Measurements from ENCODE around the gene ATP5MC3.
A peak's percentile ranks its signal among the peaks of the same experiment; 100 is the strongest.

The ATP5MC3 gene

DNA sequence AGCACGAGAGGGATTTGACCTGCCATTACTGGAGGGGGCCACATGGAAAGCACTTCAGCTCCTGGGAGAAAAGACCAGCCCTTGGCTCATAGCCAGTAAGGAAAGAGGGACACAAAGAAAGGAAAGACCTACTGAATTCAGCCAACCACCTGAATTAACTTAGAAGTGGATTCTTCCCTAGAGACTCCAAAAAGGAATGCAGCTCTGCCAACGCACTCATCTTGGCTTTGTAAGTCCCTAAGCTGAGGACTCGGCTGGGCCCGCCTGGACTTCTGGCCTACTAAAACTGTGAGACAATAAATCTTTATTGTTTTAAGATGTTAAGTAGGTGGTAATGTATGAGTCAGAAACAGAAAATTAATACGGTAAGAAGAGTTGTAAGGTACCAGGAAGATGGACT lies 25.0 kb downstream of the ATP5MC3 start:
- Histone ChIP-seq H3K27ac (no peak overlapping the region), H3K36me3 (no peaks in the 10 kb centered on the region), H3K27me3 (no peaks in the 10 kb centered on the region), H3K4me3 (no peak overlapping the region), H3K4me1 (peaks cover 0 to 43% (median 8%) of the 10 kb centered on the region in 4 donors), H3K9me3 (no peaks in the 10 kb centered on the region)
- intact Hi-C loops (cut with DNase I; ENCODE audit: low total_unique reads), result no loop called here
- no peak for DNase-seq
- TF ChIP-seq, protein P1, sequence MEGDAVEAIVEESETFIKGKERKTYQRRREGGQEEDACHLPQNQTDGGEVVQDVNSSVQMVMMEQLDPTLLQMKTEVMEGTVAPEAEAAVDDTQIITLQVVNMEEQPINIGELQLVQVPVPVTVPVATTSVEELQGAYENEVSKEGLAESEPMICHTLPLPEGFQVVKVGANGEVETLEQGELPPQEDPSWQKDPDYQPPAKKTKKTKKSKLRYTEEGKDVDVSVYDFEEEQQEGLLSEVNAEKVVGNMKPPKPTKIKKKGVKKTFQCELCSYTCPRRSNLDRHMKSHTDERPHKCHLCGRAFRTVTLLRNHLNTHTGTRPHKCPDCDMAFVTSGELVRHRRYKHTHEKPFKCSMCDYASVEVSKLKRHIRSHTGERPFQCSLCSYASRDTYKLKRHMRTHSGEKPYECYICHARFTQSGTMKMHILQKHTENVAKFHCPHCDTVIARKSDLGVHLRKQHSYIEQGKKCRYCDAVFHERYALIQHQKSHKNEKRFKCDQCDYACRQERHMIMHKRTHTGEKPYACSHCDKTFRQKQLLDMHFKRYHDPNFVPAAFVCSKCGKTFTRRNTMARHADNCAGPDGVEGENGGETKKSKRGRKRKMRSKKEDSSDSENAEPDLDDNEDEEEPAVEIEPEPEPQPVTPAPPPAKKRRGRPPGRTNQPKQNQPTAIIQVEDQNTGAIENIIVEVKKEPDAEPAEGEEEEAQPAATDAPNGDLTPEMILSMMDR (IDR thresholded peaks at IDR 0.05), result no peak

DNA sequence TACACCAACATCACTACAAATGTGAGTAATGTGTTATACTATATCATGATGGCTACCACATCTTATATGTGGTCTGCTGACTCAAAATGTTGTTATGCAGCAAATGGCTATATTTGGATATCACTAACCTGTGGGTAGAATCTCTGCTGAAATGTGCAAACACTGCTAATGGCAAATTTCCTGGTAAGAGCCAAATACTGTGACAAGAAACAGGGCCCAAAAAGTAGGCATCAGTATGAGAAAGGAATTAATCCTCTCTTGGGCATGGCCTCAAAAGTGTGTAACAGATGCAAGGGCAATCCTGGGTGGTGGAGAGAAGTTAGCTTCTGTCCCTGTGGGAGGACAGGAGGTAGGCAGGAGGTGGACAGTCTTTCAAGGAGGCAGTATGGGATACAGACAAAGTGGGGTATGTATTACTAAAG lies 26.8 kb downstream of the ATP5MC3 start:
- DNase-seq, result no peak
- no peaks in the 10 kb centered on the region for H3K27me3 ChIP-seq
- no peaks in the 10 kb centered on the region for H3K9me3 ChIP-seq
- intact Hi-C loops (cut with DNase I; ENCODE audit: low total_unique reads), result no loop called here
- TF ChIP-seq, protein P1 (IDR thresholded peaks at IDR 0.05), result no peak
- no peak overlapping the region for H3K27ac ChIP-seq
- H3K4me1 ChIP-seq, result peaks cover 0 to 54% (median 5%) of the 10 kb centered on the region in 4 donors
- H3K4me3 ChIP-seq, result no peak overlapping the region
- no peaks in the 10 kb centered on the region for H3K36me3 ChIP-seq

DNA sequence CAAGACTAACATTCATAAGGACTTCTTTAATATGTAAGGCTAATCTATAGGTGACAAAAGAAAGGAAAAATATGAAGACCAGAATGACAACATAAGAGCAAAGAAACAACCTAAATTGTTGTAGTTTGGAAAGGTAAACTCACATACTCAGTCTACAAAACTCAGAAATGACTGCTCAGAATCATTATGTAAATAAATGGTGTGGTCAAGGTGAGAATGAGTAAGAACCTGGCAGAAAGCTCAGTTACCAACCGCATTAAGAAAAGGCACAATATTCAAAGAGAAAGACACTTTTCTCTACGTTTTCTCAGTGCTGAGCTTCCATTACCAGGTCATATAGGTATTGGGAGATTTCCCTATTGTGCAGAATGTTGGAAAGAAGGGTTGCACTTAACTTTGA lies 29.3 kb downstream of the ATP5MC3 start:
- H3K27ac ChIP-seq, result no peak overlapping the region
- intact Hi-C loops (cut with DNase I; ENCODE audit: low total_unique reads), result no loop called here
- H3K4me1 ChIP-seq, result peaks cover 0 to 74% (median 11%) of the 10 kb centered on the region in 4 donors
- H3K36me3 ChIP-seq, result no peaks in the 10 kb centered on the region
- no peaks in the 10 kb centered on the region for H3K9me3 ChIP-seq
- H3K4me3 ChIP-seq, result no peak overlapping the region
- TF ChIP-seq, protein P1 (IDR thresholded peaks at IDR 0.05), result no peak
- no peak for DNase-seq
- H3K27me3 ChIP-seq, result no peaks in the 10 kb centered on the region

DNA sequence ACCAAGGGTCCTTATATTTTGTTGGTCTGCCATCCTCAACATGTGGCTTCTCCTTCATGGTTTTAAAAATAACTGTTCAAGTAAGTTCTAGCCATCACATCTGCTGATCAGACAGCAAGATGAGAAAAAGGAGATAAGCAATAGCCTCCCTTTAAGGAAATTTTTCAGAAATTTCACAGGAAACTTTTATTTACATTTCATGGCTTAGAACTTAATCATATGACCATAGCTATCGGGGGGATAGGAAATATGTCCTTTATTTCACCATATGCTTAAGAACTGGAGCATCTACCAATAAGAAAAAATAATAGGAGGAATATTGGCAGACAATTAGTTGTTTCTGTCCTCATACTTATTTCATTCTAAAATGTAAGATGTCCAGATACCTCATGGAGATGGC lies 29.7 kb downstream of the ATP5MC3 start:
- Histone ChIP-seq H3K4me1 (peaks cover 0 to 77% (median 11%) of the 10 kb centered on the region in 4 donors), H3K27me3 (no peaks in the 10 kb centered on the region), H3K9me3 (no peaks in the 10 kb centered on the region), H3K36me3 (no peaks in the 10 kb centered on the region), H3K27ac (no peak overlapping the region), H3K4me3 (no peak overlapping the region)
- intact Hi-C loops (cut with DNase I; ENCODE audit: low total_unique reads), result no loop called here
- TF ChIP-seq, protein P1 (IDR thresholded peaks at IDR 0.05), result no peak
- DNase-seq, result no peak

DNA sequence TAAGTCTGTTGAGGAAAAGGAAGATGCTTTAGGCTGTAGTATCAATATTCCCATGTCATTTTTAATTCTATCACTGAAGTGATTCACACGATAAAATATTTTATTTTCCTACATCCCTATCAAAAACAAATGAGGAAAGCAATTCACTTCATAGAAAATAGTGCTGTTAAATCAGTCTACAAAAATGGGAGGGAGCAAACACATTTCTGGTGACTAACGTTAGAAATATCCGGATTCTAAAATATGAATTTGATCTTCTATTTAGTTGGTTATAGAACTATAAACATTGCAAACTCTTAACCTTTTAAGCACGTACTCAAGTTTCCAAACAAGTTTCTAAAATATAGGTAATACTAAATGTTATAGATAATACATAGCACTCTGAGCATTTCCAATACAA lies 34.3 kb downstream of the ATP5MC3 start:
- Histone ChIP-seq H3K27me3 (no peaks in the 10 kb centered on the region), H3K4me3 (no peak overlapping the region), H3K36me3 (peaks cover 0 to 4% (median 0%) of the 10 kb centered on the region in 3 donors), H3K9me3 (no peaks in the 10 kb centered on the region), H3K27ac (peak overlapping the region in 1 of 2 donors; percentile 6), H3K4me1 (peaks cover 0 to 52% (median 14%) of the 10 kb centered on the region in 4 donors)
- intact Hi-C loops (cut with DNase I; ENCODE audit: low total_unique reads), result no loop called here
- DNase-seq, result no peak
- TF ChIP-seq, protein P1 (IDR thresholded peaks at IDR 0.05), result no peak

DNA sequence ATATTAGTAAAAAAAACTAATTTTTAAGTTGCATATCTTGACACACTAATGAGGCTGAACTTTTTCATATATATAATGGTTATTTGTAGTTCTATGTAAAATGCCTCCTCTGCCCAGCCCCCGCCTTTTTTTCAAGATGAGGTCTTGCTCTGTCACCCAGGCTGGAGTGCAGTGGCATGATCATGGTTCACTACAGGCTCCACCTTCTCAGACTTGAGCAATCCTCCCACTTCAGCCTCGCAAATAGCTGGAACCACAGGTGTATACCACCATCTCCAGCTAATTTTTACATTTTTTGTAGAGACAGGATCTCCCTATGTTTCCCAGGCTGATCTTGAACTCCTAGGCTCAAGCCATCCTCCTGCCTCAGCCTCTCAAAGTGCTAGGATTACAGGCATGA lies 37.8 kb downstream of the ATP5MC3 start:
- intact Hi-C loops (cut with DNase I; ENCODE audit: low total_unique reads), result no loop called here
- H3K4me3 ChIP-seq, result no peak overlapping the region
- TF ChIP-seq, protein P1 (IDR thresholded peaks at IDR 0.05), result no peak
- DNase-seq, result no peak
- H3K9me3 ChIP-seq, result no peaks in the 10 kb centered on the region
- H3K36me3 ChIP-seq, result peaks cover 0 to 6% (median 4%) of the 10 kb centered on the region in 3 donors
- H3K27me3 ChIP-seq, result no peaks in the 10 kb centered on the region
- no peak overlapping the region for H3K27ac ChIP-seq
- peaks cover 0 to 30% (median 9%) of the 10 kb centered on the region in 4 donors for H3K4me1 ChIP-seq

Measured in tibial artery (tissue), 4 donors.